ENCODE measurements around the gene ITGB7. TPM values are rescaled to one million over a fixed set of nuclear protein-coding genes. Genes with fewer than 3 reads are reported as not detected.

ITGB7 gene
- total and polyA plus RNA-seq, 2 donors (not counting 3 experiments of a cell fraction or from before 2014, with no cell fraction given) = 0.17 TPM; not detected in 1

DNA sequence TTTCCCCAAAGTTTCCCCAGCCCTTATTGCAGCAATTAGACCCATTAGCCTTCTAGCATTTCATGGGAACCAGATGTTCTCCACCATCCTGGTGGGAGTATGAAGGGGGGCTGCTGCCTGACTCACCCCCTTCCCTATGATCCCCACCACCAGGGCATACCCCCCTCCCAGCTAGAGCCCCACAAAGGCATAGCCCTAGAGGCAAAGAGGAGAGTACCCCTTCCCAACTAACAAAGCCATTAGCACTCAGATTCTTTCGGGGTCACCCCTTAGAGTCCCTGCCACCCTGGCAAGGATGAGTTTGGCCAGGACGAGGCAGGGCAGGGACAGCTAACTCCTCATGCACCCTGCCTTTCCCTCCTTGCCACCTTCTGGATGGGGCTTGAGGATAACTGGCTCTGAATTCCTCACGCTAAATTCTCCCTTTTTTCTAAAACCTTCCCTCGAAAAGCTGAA is 15.8 kb upstream of the ITGB7 start:
- POLR2A ChIA-PET = no interaction called here
- Histone ChIP-seq H2AFZ (ENCODE audit: low read depth, low read length) (no peak overlapping the region), H3K4me1 (ENCODE audit: control insufficient read depth, extremely low read depth, insufficient read depth, low read length) (peaks cover 39% of the 10 kb centered on the region), H3K4me3 (replicated peaks in 1 of 3; ENCODE audit: insufficient read depth in 1 of 3, low read depth in 1 of 3, low read length in 3 of 3) (no peak overlapping the region), H3K4me2 (ENCODE audit: insufficient read depth, low read length) (no peak overlapping the region), H3K9ac (replicated peaks; ENCODE audit: extremely low read depth, insufficient read depth, low read length) (no peak overlapping the region), H3K79me2 (ENCODE audit: control insufficient read depth, insufficient read depth, low read length) (no peaks in the 10 kb centered on the region), H3K36me3 (ENCODE audit: control insufficient read depth in 2 of 2, extremely low read depth in 1 of 2, insufficient read depth in 2 of 2, low read length in 2 of 2) (no peaks in the 10 kb centered on the region), H3K9me3 (replicated peaks; ENCODE audit: control insufficient read depth, insufficient read depth, low read length) (no peaks in the 10 kb centered on the region), H3K9me1 (replicated peaks; ENCODE audit: control insufficient read depth, extremely low read depth, insufficient read depth, low read length) (no peaks in the 10 kb centered on the region), H3K27me3 (ENCODE audit: control insufficient read depth in 2 of 2, insufficient read depth in 2 of 2, low read length in 2 of 2) (no peaks in the 10 kb centered on the region), H4K20me1 (replicated peaks; ENCODE audit: control insufficient read depth, extremely low read depth, insufficient read depth, low read length) (no peaks in the 10 kb centered on the region), H3K27ac (ENCODE audit: insufficient read depth, low read depth, low read length) (no peak overlapping the region)
- FAIRE-seq (no peak), DNase-seq (ENCODE audit: low read depth, low spot score) (no peak)
- dilution Hi-C loops (cut with MboI; ENCODE audit: extremely low pct_ligation_motif_present, low sequenced_read_pairs) = no loop called here
- CTCF ChIA-PET = interaction anchor here (0.8 to 0.9 kb wide), 2 partner anchors 9 to 98 kb away, joined by 4 to 12 read pairs; partner anchors contain the start of gene AAAS
- TF ChIP-seq POLR2AphosphoS5 (IDR thresholded peaks at IDR 0.05; ENCODE audit: insufficient read depth, low read depth, low read length) (no peak), EZH2 (IDR thresholded peaks at IDR 0.05; ENCODE audit: borderline replicate concordance, low read depth, low read length, severe bottlenecking) (no peak), FOS (IDR thresholded peaks at IDR 0.05; ENCODE audit: borderline replicate concordance, insufficient read depth, low read length) (no peak), JUN (IDR thresholded peaks at IDR 0.05; ENCODE audit: borderline replicate concordance, insufficient read depth, insufficient read length, low read depth) (no peak), MYC (IDR thresholded peaks at IDR 0.05; ENCODE audit: low read depth, low read length) (no peak), POLR2A (IDR thresholded peaks at IDR 0.05; ENCODE audit: low read depth, low read length) (no peak), GATA2 (IDR thresholded peaks at IDR 0.05; ENCODE audit: insufficient read depth, insufficient read length, low read depth, low read length) (no peak)
- TF ChIP-seq, protein P1, sequence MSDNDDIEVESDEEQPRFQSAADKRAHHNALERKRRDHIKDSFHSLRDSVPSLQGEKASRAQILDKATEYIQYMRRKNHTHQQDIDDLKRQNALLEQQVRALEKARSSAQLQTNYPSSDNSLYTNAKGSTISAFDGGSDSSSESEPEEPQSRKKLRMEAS (IDR thresholded peaks at IDR 0.05; ENCODE audit: insufficient read depth, insufficient read length) = no peak
- TF ChIP-seq, protein P2, sequence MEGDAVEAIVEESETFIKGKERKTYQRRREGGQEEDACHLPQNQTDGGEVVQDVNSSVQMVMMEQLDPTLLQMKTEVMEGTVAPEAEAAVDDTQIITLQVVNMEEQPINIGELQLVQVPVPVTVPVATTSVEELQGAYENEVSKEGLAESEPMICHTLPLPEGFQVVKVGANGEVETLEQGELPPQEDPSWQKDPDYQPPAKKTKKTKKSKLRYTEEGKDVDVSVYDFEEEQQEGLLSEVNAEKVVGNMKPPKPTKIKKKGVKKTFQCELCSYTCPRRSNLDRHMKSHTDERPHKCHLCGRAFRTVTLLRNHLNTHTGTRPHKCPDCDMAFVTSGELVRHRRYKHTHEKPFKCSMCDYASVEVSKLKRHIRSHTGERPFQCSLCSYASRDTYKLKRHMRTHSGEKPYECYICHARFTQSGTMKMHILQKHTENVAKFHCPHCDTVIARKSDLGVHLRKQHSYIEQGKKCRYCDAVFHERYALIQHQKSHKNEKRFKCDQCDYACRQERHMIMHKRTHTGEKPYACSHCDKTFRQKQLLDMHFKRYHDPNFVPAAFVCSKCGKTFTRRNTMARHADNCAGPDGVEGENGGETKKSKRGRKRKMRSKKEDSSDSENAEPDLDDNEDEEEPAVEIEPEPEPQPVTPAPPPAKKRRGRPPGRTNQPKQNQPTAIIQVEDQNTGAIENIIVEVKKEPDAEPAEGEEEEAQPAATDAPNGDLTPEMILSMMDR (IDR thresholded peaks at IDR 0.05; ENCODE audit: extremely low read depth in 1 of 2, insufficient read depth in 1 of 2, low read depth in 1 of 2, low read length in 2 of 2) = no peak
- BruUV-seq (replicated peaks) = no TSS peak
- intact Hi-C loops (cut with micrococcal nuclease) = loop anchor here (1.0 to 5.0 kb wide), 2 partner anchors 9 to 279 kb away; partner anchors contain the start of gene TARBP2

Measured in endothelial cell of umbilical vein (primary cell).